NK-92 treated with Interleukin-12 subunit alpha and Interleukin-12 subunit beta, amount 100 ng/mL, for 24 hours (cell line): Measurements from ENCODE around the gene SPRED2.

ENCODE experiments used
- DNase-seq: peaks from one replicate; lab custom pipeline; 2025; lab: John Stamatoyannopoulos, UW

Gene SPRED2

DNA sequence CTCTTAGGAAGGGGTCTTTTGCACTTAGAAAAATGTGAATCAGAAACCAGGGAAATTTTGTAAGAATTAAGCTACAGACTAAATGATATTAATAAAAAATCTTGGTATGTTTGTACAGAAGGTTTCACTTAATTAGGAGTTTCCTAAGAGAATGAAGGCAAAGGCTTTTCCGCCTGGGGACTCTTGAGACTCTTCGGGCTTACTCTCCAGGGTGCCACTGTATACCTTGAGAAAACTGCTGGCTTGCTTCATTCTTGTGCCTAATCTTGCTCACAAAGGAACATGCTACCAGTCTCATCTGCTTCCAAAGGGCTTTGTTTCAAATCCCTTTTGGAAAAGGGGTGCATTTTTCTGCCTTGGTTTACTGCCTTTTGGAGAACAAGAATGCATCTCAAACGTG, 155.3 kb downstream of the SPRED2 start:
- no peak for DNase-seq

DNA sequence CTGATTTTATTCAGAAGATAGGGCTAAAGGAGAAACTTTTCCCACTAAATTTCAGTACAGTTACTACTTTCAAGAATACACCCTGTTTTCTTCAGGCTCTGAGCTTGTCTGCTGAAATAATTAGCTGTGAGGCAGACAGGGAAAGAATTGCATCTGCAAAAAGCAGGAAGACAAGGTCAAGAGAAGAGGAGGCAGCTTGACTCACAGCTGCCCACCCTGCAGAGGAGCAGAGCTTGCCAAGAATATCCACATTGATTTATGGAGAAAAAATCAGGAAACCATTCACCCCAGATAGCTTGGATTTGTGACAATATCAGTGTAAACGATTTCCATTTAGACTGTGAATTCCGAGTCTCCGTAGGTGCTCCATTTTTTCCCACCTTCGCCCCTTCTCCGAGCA, 155.8 kb downstream of the SPRED2 start:
- no peak for DNase-seq

DNA sequence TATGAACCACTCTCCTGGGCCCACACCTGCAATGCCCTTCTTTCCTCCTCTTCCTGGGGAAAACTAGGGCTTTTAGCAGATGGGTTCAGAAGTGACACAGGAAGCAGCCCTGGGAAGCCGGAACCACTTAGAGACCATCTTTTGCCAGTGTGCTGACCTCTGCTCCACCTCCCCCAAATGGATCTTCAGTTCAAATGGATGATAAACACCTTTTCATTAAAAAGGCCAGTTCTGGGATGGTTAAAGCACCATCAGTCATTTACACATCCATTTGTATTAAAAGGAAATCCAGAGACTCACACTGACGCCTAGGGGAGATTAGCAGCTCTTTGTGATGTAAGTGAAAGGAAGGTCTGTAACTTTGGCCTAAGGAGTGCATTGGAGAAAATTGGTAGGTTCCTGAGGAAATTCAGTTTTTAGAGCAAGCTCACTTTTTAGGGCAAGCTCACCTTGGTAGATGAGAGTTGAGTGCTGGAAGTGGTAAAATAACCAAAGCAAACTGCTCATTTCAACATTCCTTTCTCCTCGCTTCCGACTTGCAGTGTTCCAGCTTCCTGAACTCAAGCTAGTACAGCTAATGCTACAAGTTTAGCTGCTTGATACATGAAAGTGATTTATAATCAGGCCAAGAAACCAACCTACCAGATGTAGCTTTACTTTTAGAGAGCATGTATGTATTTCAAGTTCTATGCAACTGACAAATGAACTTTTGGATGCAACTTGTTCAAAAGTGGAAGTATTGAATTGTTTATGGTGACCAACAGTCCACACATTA, 157.1 kb downstream of the SPRED2 start:
- no peak for DNase-seq

DNA sequence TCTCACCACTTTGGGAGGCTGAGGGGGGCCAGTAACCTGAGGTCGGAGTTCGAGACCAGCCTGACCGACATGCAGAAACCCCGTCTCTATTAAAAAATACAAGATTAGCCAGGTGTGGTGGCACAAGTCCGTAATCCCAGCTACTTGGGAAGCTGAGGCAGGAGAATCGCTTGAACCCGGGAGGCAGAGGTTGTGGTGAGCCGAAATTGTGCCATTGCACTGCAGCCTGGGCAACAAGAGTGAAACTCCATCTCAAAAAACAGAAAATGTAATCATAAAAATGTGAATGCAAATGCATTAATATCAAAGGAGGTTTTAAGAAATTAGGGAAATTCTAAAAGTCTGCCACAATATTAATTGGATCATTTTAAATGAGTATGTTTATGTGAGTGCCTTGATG, 159.1 kb downstream of the SPRED2 start:
- DNase-seq, result no peak

DNA sequence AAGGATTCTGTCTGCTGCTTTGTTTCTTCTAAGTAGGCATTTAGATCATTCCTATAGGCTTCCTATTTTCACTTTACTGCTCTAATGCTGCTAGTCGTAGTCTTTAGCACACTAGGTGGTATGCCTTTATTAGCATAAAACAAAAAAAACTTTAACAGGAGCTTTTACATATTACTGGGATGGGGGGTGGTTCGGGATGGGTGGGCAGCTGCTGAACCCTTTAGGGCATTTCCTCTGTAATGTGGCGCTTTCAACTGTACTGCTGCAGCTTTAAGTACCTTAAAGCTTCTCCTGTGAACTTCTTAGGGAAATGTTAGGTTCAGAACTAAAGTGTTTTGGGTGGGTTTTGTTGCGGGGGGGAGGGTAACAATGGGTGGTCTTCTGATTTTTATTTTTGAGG, 163.4 kb downstream of the SPRED2 start:
- DNase-seq, result no peak

DNA sequence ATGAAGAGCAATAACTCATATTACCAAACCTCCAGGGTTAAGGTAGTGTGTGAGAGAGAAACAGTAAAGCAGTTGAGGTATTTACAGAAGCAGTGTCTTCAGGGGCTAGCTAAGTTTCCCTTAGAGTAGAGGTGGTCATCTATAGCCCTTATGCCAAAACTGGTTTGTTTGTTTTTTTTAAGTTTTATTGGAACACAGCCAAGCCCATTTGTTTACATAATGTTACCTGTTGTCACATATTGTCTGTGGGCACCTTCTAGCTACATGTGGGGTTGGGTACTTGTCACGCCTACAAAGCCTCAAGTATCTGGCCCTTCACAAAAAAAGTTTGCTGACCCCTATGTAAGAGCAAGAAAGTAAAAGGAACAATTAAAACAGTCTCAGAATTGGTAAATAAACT, 165.4 kb downstream of the SPRED2 start:
- DNase-seq, result no peak

DNA sequence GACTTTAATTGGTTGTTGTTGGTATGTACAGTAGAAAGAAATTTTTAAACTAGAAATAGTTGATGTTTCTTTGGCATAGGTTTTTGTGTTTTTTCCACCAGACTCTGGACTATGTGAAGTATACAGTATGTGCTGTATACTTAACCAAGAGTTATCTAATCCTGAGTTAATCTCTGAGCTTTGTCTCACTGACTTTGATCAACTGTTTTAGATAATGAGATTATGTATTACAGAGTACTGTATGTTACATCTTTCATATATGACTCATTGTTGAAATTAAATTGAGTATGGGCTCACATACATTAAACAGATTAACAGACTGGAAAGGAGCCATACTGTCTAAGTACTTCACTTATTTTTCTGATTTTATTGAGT, 166.7 kb downstream of the SPRED2 start:
- no peak for DNase-seq

DNA sequence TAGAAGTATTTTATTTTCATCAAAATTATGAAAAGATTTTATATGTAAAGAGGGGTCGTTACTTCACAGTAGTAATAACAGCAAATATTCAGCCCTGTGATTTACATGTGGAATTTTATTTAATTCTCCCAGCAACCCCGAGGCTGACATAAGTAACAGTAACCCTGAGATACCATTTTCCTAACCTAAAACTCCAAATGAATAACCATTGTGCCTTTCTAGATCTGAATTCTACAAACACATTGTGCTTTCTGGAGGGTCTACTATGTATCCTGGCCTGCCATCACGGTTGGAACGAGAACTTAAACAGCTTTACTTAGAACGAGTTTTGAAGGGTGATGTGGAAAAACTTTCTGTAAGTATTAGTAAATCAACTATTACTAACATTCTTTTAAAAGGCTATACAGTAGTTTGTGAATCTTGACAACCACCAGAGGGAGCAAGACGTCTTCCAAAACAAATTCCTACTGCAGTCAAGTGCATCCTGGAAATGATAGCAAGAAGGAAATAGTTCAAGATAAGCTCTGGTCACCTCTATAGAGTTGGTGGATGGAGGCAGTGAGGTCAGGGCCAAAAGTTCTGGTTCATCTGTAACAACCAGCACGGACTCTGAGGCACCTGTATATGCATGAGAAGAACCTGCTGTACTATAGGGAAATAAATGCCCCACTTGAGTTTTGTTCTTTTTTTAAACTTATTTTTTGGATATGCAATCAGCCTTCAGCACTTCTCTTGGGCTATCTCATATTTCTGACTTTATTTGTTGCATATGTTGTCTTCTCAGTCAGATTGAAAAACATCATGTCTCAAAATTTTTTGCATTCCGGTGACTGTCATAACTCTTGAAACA, 167.4 kb downstream of the SPRED2 start:
- no peak for DNase-seq

DNA sequence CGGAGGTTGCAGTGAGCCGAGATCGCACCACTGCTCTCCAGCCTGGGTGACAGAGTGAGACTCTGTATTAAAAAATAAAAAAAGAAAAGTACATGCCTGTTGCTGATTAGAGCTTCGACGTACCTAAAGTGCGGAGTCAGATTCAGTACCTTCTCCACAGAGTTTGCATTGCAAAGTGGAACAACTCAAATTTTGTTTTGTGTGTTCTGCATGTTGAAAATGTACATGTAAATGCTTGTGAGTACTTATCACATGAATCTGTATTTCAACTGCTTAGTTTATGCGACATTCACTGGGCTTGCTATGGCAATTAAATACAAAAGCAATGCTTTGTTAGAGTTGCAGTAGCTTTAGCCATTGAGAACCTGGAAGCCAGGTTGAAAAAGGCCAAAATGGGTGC, 168.4 kb downstream of the SPRED2 start:
- no peak for DNase-seq

DNA sequence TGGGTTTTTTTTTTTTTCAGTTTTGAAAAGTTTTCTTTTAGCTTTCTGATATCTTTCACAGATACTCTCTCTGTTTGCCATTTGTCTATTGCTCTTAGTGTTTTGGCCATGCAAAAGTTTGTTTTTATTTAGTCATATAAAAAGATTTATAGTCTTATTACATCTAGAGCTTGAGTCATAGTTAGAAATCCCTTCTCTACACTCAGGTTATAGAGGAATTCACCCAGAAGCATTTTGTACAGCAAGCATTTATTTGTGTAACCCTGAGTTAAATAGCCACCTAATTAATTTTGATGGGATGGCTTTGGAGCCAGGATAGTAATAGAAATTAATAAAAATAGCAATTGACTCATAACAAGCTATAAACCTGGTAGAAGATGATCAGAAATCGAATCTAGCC, 169.1 kb downstream of the SPRED2 start:
- no peak for DNase-seq

DNA sequence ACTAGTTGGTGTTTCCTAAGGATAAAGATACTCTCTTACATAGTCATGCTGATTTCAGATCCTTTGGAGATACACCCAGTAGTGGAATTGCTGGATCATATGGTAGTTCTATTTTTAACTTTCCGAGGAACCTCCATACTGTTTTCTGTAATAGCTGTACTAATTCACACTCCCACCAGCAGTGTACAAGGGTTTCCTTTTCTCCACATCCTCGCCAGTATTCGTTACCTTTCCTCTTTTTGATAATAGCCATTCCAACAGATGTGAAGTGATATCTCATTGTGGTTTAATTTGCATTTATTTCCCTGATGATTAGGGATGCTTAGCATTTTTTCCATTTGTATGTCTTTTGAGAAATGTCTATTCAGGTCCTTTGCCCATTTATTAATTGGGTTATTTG, 170.7 kb downstream of the SPRED2 start:
- DNase-seq, result no peak
